Measurements from ENCODE around the gene GDAP2. TPM values are rescaled to one million over a fixed set of nuclear protein-coding genes. Genes with fewer than 3 reads are reported as not detected.

Gene GDAP2
- total and polyA plus RNA-seq, 2 donors (not counting 3 experiments of a cell fraction or from before 2014, with no cell fraction given) = 4.5 to 21.5 TPM

- intact Hi-C loops (cut with micrococcal nuclease) (no loop called here), dilution Hi-C loops (cut with MboI; ENCODE audit: extremely low pct_ligation_motif_present, low sequenced_read_pairs) (no loop called here)
- Histone ChIP-seq H3K4me3 (replicated peaks in 1 of 3; ENCODE audit: insufficient read depth in 1 of 3, low read depth in 1 of 3, low read length in 3 of 3) (no peak overlapping the region), H3K4me2 (ENCODE audit: insufficient read depth, low read length) (no peak overlapping the region), H3K36me3 (ENCODE audit: control insufficient read depth in 2 of 2, extremely low read depth in 1 of 2, insufficient read depth in 2 of 2, low read length in 2 of 2) (no peaks in the 10 kb centered on the region), H3K27me3 (ENCODE audit: control insufficient read depth in 2 of 2, insufficient read depth in 2 of 2, low read length in 2 of 2) (peaks cover 0 to 3% of the 10 kb centered on the region in 2 experiments), H4K20me1 (replicated peaks; ENCODE audit: control insufficient read depth, extremely low read depth, insufficient read depth, low read length) (no peaks in the 10 kb centered on the region), H3K9ac (replicated peaks; ENCODE audit: extremely low read depth, insufficient read depth, low read length) (no peak overlapping the region), H3K27ac (ENCODE audit: insufficient read depth, low read depth, low read length) (no peak overlapping the region), H3K79me2 (ENCODE audit: control insufficient read depth, insufficient read depth, low read length) (no peaks in the 10 kb centered on the region), H3K9me3 (replicated peaks; ENCODE audit: control insufficient read depth, insufficient read depth, low read length) (no peaks in the 10 kb centered on the region), H2AFZ (ENCODE audit: low read depth, low read length) (no peak overlapping the region), H3K4me1 (ENCODE audit: control insufficient read depth, extremely low read depth, insufficient read depth, low read length) (no peaks in the 10 kb centered on the region), H3K9me1 (replicated peaks; ENCODE audit: control insufficient read depth, extremely low read depth, insufficient read depth, low read length) (no peaks in the 10 kb centered on the region)
- no peak for FAIRE-seq
- no peak for TF ChIP-seq GATA2 (IDR thresholded peaks at IDR 0.05; ENCODE audit: insufficient read depth, insufficient read length, low read depth, low read length)
- no peak for TF ChIP-seq CTCF (IDR thresholded peaks at IDR 0.05; ENCODE audit: extremely low read depth in 1 of 2, insufficient read depth in 1 of 2, low read depth in 1 of 2, low read length in 2 of 2)
- TF ChIP-seq POLR2AphosphoS5 (IDR thresholded peaks at IDR 0.05; ENCODE audit: insufficient read depth, low read depth, low read length) = no peak
- TF ChIP-seq MYC (IDR thresholded peaks at IDR 0.05; ENCODE audit: low read depth, low read length) = no peak
- no peak for TF ChIP-seq POLR2A (IDR thresholded peaks at IDR 0.05; ENCODE audit: low read depth, low read length)
- TF ChIP-seq EZH2 (IDR thresholded peaks at IDR 0.05; ENCODE audit: borderline replicate concordance, low read depth, low read length, severe bottlenecking) = no peak
- TF ChIP-seq FOS (IDR thresholded peaks at IDR 0.05; ENCODE audit: borderline replicate concordance, insufficient read depth, low read length) = no peak
- TF ChIP-seq MAX (IDR thresholded peaks at IDR 0.05; ENCODE audit: insufficient read depth, insufficient read length) = no peak
- TF ChIP-seq JUN (IDR thresholded peaks at IDR 0.05; ENCODE audit: borderline replicate concordance, insufficient read depth, insufficient read length, low read depth) = no peak
- ChIA-PET POLR2A (no interaction called here), CTCF (no interaction called here)
- DNase-seq (ENCODE audit: low read depth, low spot score) = no peak
- no TSS peak for BruUV-seq (replicated peaks)
These were observed 42.4 kb upstream of the GDAP2 start for GRCh38 chr1:117971777-117972176.

Data from endothelial cell of umbilical vein (primary cell).